HepG2 (cell line): Measurements from ENCODE around the gene SEMA4B. TPM values are rescaled to one million over a fixed set of nuclear protein-coding genes. Genes with fewer than 3 reads are reported as not detected.

ENCODE experiments used
- ATAC-seq: fragments of 200-7000 bp; cut with Tn5 transposase; 3 replicates; pipeline ENCODE4 v1.9.1; 2020; ENCODE audit warnings: mild to moderate bottlenecking, moderate library complexity
- Bru-seq: library from RNA; stranded (reverse); fragments of 400-500 nt; gene quantifications from one replicate; lab custom pipeline; 2021; lab: Mats Ljungman, UMichigan
- BruChase-seq, 2 experiments: library from RNA; stranded (reverse); fragments of 400-500 nt; gene quantifications; one replicate each; lab custom pipeline; 2021; lab: Mats Ljungman, UMichigan
- BruUV-seq: library from RNA; stranded (reverse); fragments of 400-500 nt; replicated peaks from 2 replicates; lab custom pipeline; 2021; lab: Mats Ljungman, UMichigan
- CTCF ChIA-PET: fragments of 300-600 bp; formaldehyde crosslinking; extraction: SDS; loops from one replicate; lab custom pipeline; 2021; ENCODE audit warnings: low total read pairs, inconsistent platforms, low intra/inter-chr PET ratio; lab: Yijun Ruan, JAX
- POLR2A ChIA-PET: fragments of 350-600 bp; sonication (Branson Sonifier 250); formaldehyde crosslinking; loops from one replicate; lab custom pipeline; 2020; ENCODE audit warnings: antibody characterized with exemption, inconsistent platforms; lab: Yijun Ruan, JAX
- DNase-seq: peaks from one replicate; pipeline ENCODE4 v3.0.0-alpha.2; 2015; ENCODE audit warnings: low spot score
- FAIRE-seq: peaks from 3 replicates; lab custom pipeline; 2011; peaks lifted over from hg19 to GRCh38; lab: Jason Lieb, UNC
- H2AFZ ChIP-seq: one replicate; pipeline ENCODE4 v1.6.1; 2011; ENCODE audit warnings: low read length, inconsistent platforms
- H3K27ac ChIP-seq: fragments of 300-600 bp; 3 replicates; pipeline ENCODE4 v1.8.0; 2011; ENCODE audit warnings: mixed run types, mild to moderate bottlenecking, mixed read lengths, low read length, inconsistent platforms; ENCODE audit not compliant: insufficient read depth; ENCODE audit errors: extremely low read length
- H3K27me3 ChIP-seq, 2 experiments: fragments of 200-600 bp in 1 of 2; 2 replicates in 1 of 2; 3 replicates in 1 of 2; pipeline versions ENCODE4 v1.6.0 to v1.8.0; 2011; ENCODE audit warnings: low read length in 2 of 2, mild to moderate bottlenecking in 2 of 2, moderate library complexity in 2 of 2, inconsistent platforms in 1 of 2; ENCODE audit not compliant: insufficient read depth in 2 of 2, control insufficient read depth in 1 of 2
- H3K36me3 ChIP-seq, 2 experiments: fragments of 200-600 bp in 1 of 2; replicated peaks in 1 of 2; 2 replicates in 1 of 2; 3 replicates in 1 of 2; pipeline versions ENCODE4 v1.5.1 to v1.8.0; 2011; ENCODE audit warnings: low read length in 2 of 2, inconsistent platforms in 1 of 2; ENCODE audit not compliant: insufficient read depth in 2 of 2, control insufficient read depth in 1 of 2
- H3K4me1 ChIP-seq: 2 replicates; pipeline ENCODE4 v1.5.1; 2012; ENCODE audit warnings: low read length, inconsistent platforms; ENCODE audit not compliant: insufficient read depth
- H3K4me2 ChIP-seq: 2 replicates; pipeline ENCODE4 v1.6.0; 2011; ENCODE audit warnings: low read depth, low read length, inconsistent platforms
- H3K4me3 ChIP-seq, 3 experiments: fragments of 200-600 bp in 1 of 3; sonication (generic), shearing (Covaris generic) in 1 of 3; replicated peaks in 1 of 3; 2 replicates each; pipeline ENCODE4 v1.5.1; 2011 to 2016; ENCODE audit warnings: low read length in 3 of 3, inconsistent platforms in 2 of 3, low read depth in 2 of 3, mild to moderate bottlenecking in 2 of 3, control low read depth in 1 of 3, mixed read lengths in 1 of 3; ENCODE audit not compliant: insufficient read depth in 1 of 3
- H3K79me2 ChIP-seq: one replicate; pipeline ENCODE4 v1.6.1; 2011; ENCODE audit warnings: low read length, inconsistent platforms; ENCODE audit not compliant: insufficient read depth
- H3K9ac ChIP-seq: 2 replicates; pipeline ENCODE4 v1.6.0; 2011; ENCODE audit warnings: mild to moderate bottlenecking, low read depth, low read length, inconsistent platforms; ENCODE audit not compliant: insufficient read depth
- H3K9me3 ChIP-seq: 2 replicates; pipeline ENCODE4 v1.5.1; 2012; ENCODE audit warnings: mild to moderate bottlenecking, low read length
- H4K20me1 ChIP-seq: 2 replicates; pipeline ENCODE4 v1.6.0; 2011; ENCODE audit warnings: inconsistent platforms, mild to moderate bottlenecking, low read length, moderate library complexity; ENCODE audit not compliant: insufficient read depth
- HNF1A ChIP-seq, 2 experiments: sonication (generic) in 1 of 2; formaldehyde crosslinking in 1 of 2; IDR thresholded peaks; 2 replicates each; pipeline versions ENCODE4 v1.4.0 to v1.6.1; 2016 to 2020; ENCODE audit warnings: borderline replicate concordance in 1 of 2, low read depth in 1 of 2, mild to moderate bottlenecking in 1 of 2, missing genetic modification reagents in 1 of 2
- SAP130 ChIP-seq: IDR thresholded peaks from 2 replicates; pipeline ENCODE4 v1.6.1; 2016; ENCODE audit warnings: low read depth
- WGBS: methylation state at CpG from one replicate; pipeline ENCODE4 v1.1.6; 2017; ENCODE audit warnings: low lambda C conversion rate; 5-methylcytosine and 5-hydroxymethylcytosine counted together
- in situ Hi-C: cut with HindIII; loops from 2 replicates; pipeline ENCODE4 v1.10.0; 2017; ENCODE audit warnings: low pct_unique_long_range_greater_than_20kb; ENCODE audit not compliant: extremely low pct_ligation_motif_present
- intact Hi-C: fragments of 100-400 bp; cut with micrococcal nuclease; formaldehyde crosslinking; loops from one replicate; pipeline ENCODE4 v1.10.0; 2022; ENCODE audit not compliant: unreplicated experiment
- long read RNA-seq, 2 experiments: library from RNA in 1 of 2; library from polyadenylated mRNA in 1 of 2; stranded (forward) in 1 of 2; unstranded in 1 of 2; transcript quantifications; one replicate each; pipeline ENCODE4 v2.0.0, GENCODE V29; 2019 to 2022
- polyA minus RNA-seq, 3 experiments: library from RNA; depleted of rRNA, polyadenylated mRNA; stranded (reverse); fragments of >200 nt; gene quantifications; 2 replicates each; pipeline ENCODE4 v1.2.3, GENCODE V29; 2011; ENCODE audit warnings: low replicate concordance in 1 of 3
- polyA plus RNA-seq, 8 experiments: library from polyadenylated mRNA; depleted of rRNA in 3 of 8; stranded (reverse) in 7 of 8; unstranded in 1 of 8; fragments of >200 nt; fragmentation: Illumina TruSeq in 4 of 8; extraction: Trizol in 4 of 8; gene quantifications; 2 replicates each; pipeline versions ENCODE4 v1.2.1 to v1.2.3, GENCODE V29; 2011 to 2016; ENCODE audit warnings: low read depth in 4 of 8, missing spikeins in 1 of 8, mixed read lengths in 1 of 8; ENCODE audit not compliant: insufficient read depth in 1 of 8
- total RNA-seq, 5 experiments: library from RNA; depleted of rRNA; stranded (reverse); fragments of >200 nt; fragmentation: Illumina TruSeq; extraction: Trizol; gene quantifications; 2 replicates each; pipeline ENCODE4 v1.2.3, GENCODE V29; 2016; ENCODE audit warnings: low read depth in 1 of 5

Gene SEMA4B
- total RNA-seq (2016; rRNA removed; fragmentation: Illumina TruSeq; extraction: Trizol), result 1.3 and 2.1 TPM in 2 replicates
- 2.8 and 3.6 TPM in 2 replicates for total RNA-seq (2016; cell fraction: cytosol; rRNA removed; fragmentation: Illumina TruSeq; extraction: Trizol; ENCODE audit: low read depth)
- total RNA-seq (2016; cell fraction: insoluble cytoplasmic fraction; rRNA removed; fragmentation: Illumina TruSeq; extraction: Trizol), result 1.8 and 2.7 TPM in 2 replicates
- 1.5 and 1.8 TPM in 2 replicates for total RNA-seq (2016; cell fraction: membrane; rRNA removed; fragmentation: Illumina TruSeq; extraction: Trizol)
- total RNA-seq (2016; cell fraction: nucleus; rRNA removed; fragmentation: Illumina TruSeq; extraction: Trizol), result 4.4 and 5.3 TPM in 2 replicates
- polyA plus RNA-seq (2011; rRNA removed), result 17.0 and 31.8 TPM in 2 replicates
- 11.3 and 13.8 TPM in 2 replicates for polyA plus RNA-seq (2011; cell fraction: cytosol; rRNA removed)
- polyA plus RNA-seq (2011; cell fraction: nucleus; rRNA removed), result 63.8 and 71.1 TPM in 2 replicates
- 11.2 and 22.4 TPM in 2 replicates for polyA plus RNA-seq (2012)
- polyA plus RNA-seq (2016; cell fraction: cytosol; fragmentation: Illumina TruSeq; extraction: Trizol; ENCODE audit: low read depth), result 0.40 and 0.47 TPM in 2 replicates
- polyA plus RNA-seq (2016; cell fraction: insoluble cytoplasmic fraction; fragmentation: Illumina TruSeq; extraction: Trizol; ENCODE audit: low read depth), result 2.0 and 2.2 TPM in 2 replicates
- polyA plus RNA-seq (2016; cell fraction: membrane; fragmentation: Illumina TruSeq; extraction: Trizol; ENCODE audit: low read depth), result 0.70 and 1.2 TPM in 2 replicates
- 14.4 and 14.8 TPM in 2 replicates for polyA plus RNA-seq (2016; cell fraction: nucleus; fragmentation: Illumina TruSeq; extraction: Trizol; ENCODE audit: insufficient read depth, low read depth)
- 42.2 and 71.8 TPM in 2 replicates for polyA minus RNA-seq (2011; rRNA and poly(A)+ RNA removed; ENCODE audit: low replicate concordance)
- polyA minus RNA-seq (2011; cell fraction: cytosol; rRNA and poly(A)+ RNA removed), result 25.4 and 35.9 TPM in 2 replicates
- 35.4 and 39.4 TPM in 2 replicates for polyA minus RNA-seq (2011; cell fraction: nucleus; rRNA and poly(A)+ RNA removed)
- Bru-seq, nascent RNA, result percentile 48 among the genes with signal in this experiment
- BruChase-seq, experiment 1, labeled RNA remaining after a 6-hour chase, result percentile 52 among the genes with signal in this experiment
- BruChase-seq, experiment 2, labeled RNA remaining after a 2-hour chase, result percentile 49 among the genes with signal in this experiment
- long read RNA-seq, experiment 1, partial matches to known transcripts, result 0 of 5 reads
- long read RNA-seq, experiment 1, other reads (novel, unspliced or antisense), result 4 of 5 reads
- long read RNA-seq, experiment 2, transcript SEMA4B-201 (15 exons, 3,781 nt), result minor isoform, 8 of 34 reads
- long read RNA-seq, experiment 2, transcript SEMA4B-202 (14 exons, 3,807 nt), result major isoform, 14 of 34 reads
- long read RNA-seq, experiment 2, partial matches to known transcripts, result 5 of 34 reads
- long read RNA-seq, experiment 2, other reads (novel, unspliced or antisense), result 7 of 34 reads

- BruUV-seq, result no TSS peak
- Histone ChIP-seq H3K4me3 (peak within 1 kb of the TSS; percentile 85 to 95 (median 95)), H2AFZ (no peak within 1 kb of the TSS), H3K9ac (peak within 1 kb of the TSS; percentile 72), H3K4me2 (peak within 1 kb of the TSS; percentile 87), H3K4me1 (peaks cover 26% of the 10 kb centered on the region), H3K9me3 (no peaks in the 10 kb centered on the region), H3K79me2 (peaks cover 6% of the 10 kb centered on the region), H3K36me3 (0 out of 5 replicates have a peak, but pooled peaks cover 0 to under 1% of the 10 kb centered on the region in 2 experiments), H3K27me3 (no peaks in the 10 kb centered on the region), H3K27ac (peak within 1 kb of the TSS; percentile 30), H4K20me1 (peaks cover 6% of the 10 kb centered on the region; the same call in 1 of the 2 replicates)
- ATAC-seq (peak; percentile 89), DNase-seq (peak; percentile 36), FAIRE-seq (no peak)
- WGBS, result under 1% methylated on average over 26 of the region's 88 CpGs
- CTCF ChIA-PET, result no interaction called here
- POLR2A ChIA-PET, result interaction anchor here (1.0 to 4.0 kb wide), 6 partner anchors 9 to 48 kb away, joined by 3 to 55 read pairs (median 8); partner anchors contain the start of genes CIB1, GDPGP1 and TTLL13
- in situ Hi-C loops, result no loop called here
- intact Hi-C loops, result loop anchor here (2.0 kb wide), 1 partner anchor 19 kb away; no protein-coding TSS in a partner anchor
- TF ChIP-seq SAP130 (CRISPR knock-in tag) (peak; percentile 70), HNF1A (IDR thresholded peaks at IDR 0.05; ENCODE audit: low read depth) (no peak), HNF1A (CRISPR knock-in tag; IDR thresholded peaks at IDR 0.05; ENCODE audit: borderline replicate concordance) (no peak)
Measured at GRCh38 chr15:90201130-90201943, at the start of gene SEMA4B. Gene SEMA4B, plus strand, starts transcription at chr15:90201330. Its CDS starts 249 bp downstream, at chr15:90201579.
